Measurements from ENCODE around the gene ODF4. TPM values are rescaled to one million over a fixed set of nuclear protein-coding genes. Genes with fewer than 3 reads are reported as not detected.
"Not testable (repeated sequence)": the region's sequence is repeated elsewhere in the genome, so short reads cannot be mapped to it uniquely, and the experiment has no call there.

ODF4 gene
- total RNA-seq, 1 donor from 2014 or later: not detected

- no peak for TF ChIP-seq CTCF (IDR thresholded peaks at IDR 0.05; ENCODE audit: insufficient read depth, low read length, poor library complexity, severe bottlenecking)
- no peak for DNase-seq (ENCODE audit: low read depth)
- no peak overlapping the region for H3K4me3 ChIP-seq (ENCODE audit: low read depth, low read length)
- H3K36me3 ChIP-seq (ENCODE audit: control insufficient read depth, insufficient read depth, low read length): no peaks in the 10 kb centered on the region
- no peaks in the 10 kb centered on the region for H3K27me3 ChIP-seq (ENCODE audit: control insufficient read depth, insufficient read depth, low read length)
These were observed 26.6 kb downstream of the ODF4 start for GRCh38 chr17:8366231-8366630.

- H3K36me3 ChIP-seq (ENCODE audit: control insufficient read depth, insufficient read depth, low read length): no peaks in the 10 kb centered on the region
- H3K27me3 ChIP-seq (ENCODE audit: control insufficient read depth, insufficient read depth, low read length): no peaks in the 10 kb centered on the region
- no peak overlapping the region for H3K4me3 ChIP-seq (ENCODE audit: low read depth, low read length)
- no peak for TF ChIP-seq CTCF (IDR thresholded peaks at IDR 0.05; ENCODE audit: insufficient read depth, low read length, poor library complexity, severe bottlenecking)
- no peak for DNase-seq (ENCODE audit: low read depth)
These were observed 28.6 kb downstream of the ODF4 start for GRCh38 chr17:8368193-8368592.

- DNase-seq (ENCODE audit: low read depth): no peak
- H3K36me3 ChIP-seq (ENCODE audit: control insufficient read depth, insufficient read depth, low read length): no peaks in the 10 kb centered on the region
- H3K27me3 ChIP-seq (ENCODE audit: control insufficient read depth, insufficient read depth, low read length): no peaks in the 10 kb centered on the region
- no peak overlapping the region for H3K4me3 ChIP-seq (ENCODE audit: low read depth, low read length)
- TF ChIP-seq CTCF (IDR thresholded peaks at IDR 0.05; ENCODE audit: insufficient read depth, low read length, poor library complexity, severe bottlenecking): no peak
These were observed 30.3 kb downstream of the ODF4 start for GRCh38 chr17:8369944-8370343.

GRCh38 chr17:8371786-8372185 lies 32.1 kb downstream of the ODF4 start:
- Histone ChIP-seq H3K4me3 (ENCODE audit: low read depth, low read length) (no peak overlapping the region), H3K27me3 (ENCODE audit: control insufficient read depth, insufficient read depth, low read length) (no peaks in the 10 kb centered on the region), H3K36me3 (ENCODE audit: control insufficient read depth, insufficient read depth, low read length) (no peaks in the 10 kb centered on the region)
- TF ChIP-seq CTCF (IDR thresholded peaks at IDR 0.05; ENCODE audit: insufficient read depth, low read length, poor library complexity, severe bottlenecking): no peak
- no peak for DNase-seq (ENCODE audit: low read depth)

- no peaks in the 10 kb centered on the region for H3K27me3 ChIP-seq (ENCODE audit: control insufficient read depth, insufficient read depth, low read length)
- no peak overlapping the region for H3K4me3 ChIP-seq (ENCODE audit: low read depth, low read length)
- TF ChIP-seq CTCF (IDR thresholded peaks at IDR 0.05; ENCODE audit: insufficient read depth, low read length, poor library complexity, severe bottlenecking): no peak
- no peaks in the 10 kb centered on the region for H3K36me3 ChIP-seq (ENCODE audit: control insufficient read depth, insufficient read depth, low read length)
- no peak for DNase-seq (ENCODE audit: low read depth)
These were observed 32.8 kb downstream of the ODF4 start for GRCh38 chr17:8372422-8372821.

GRCh38 chr17:8373856-8374255 lies 34.2 kb downstream of the ODF4 start:
- DNase-seq (ENCODE audit: low read depth); H3K4me3 ChIP-seq (ENCODE audit: low read depth, low read length); H3K27me3 ChIP-seq (ENCODE audit: control insufficient read depth, insufficient read depth, low read length); H3K36me3 ChIP-seq (ENCODE audit: control insufficient read depth, insufficient read depth, low read length): not testable (repeated sequence)
